Subcutaneous abdominal adipose tissue (tissue), 5 donors: Measurements from ENCODE around the gene C1orf226.

Experiments used
- H3K27ac ChIP-seq: one replicate; pipeline ENCODE4 v1.7.0; 2013; ENCODE audit warnings: low read depth, mild to moderate bottlenecking, inconsistent platforms, low read length, moderate library complexity
- H3K27me3 ChIP-seq, 5 donors: one replicate each; pipeline ENCODE4 v1.7.0; 2013; ENCODE audit warnings: low read length in 5 of 5, inconsistent platforms in 1 of 5; ENCODE audit not compliant: control insufficient read depth in 5 of 5, insufficient read depth in 4 of 5
- H3K36me3 ChIP-seq, 5 donors: one replicate each; pipeline ENCODE4 v1.7.0; 2013; ENCODE audit warnings: low read length in 5 of 5; ENCODE audit not compliant: control insufficient read depth in 5 of 5, insufficient read depth in 5 of 5
- H3K4me1 ChIP-seq, 5 donors: one replicate each; pipeline ENCODE4 v1.7.0; 2013; ENCODE audit warnings: low read length in 5 of 5, mild to moderate bottlenecking in 3 of 5, moderate library complexity in 1 of 5; ENCODE audit not compliant: control insufficient read depth in 5 of 5, insufficient read depth in 5 of 5
- H3K4me3 ChIP-seq, 5 donors: one replicate each; pipeline ENCODE4 v1.7.0; 2013; ENCODE audit warnings: low read length in 5 of 5, low read depth in 1 of 5
- H3K9ac ChIP-seq, 5 donors: one replicate each; pipeline ENCODE4 v1.7.0; 2013; ENCODE audit warnings: low read length in 5 of 5, mild to moderate bottlenecking in 4 of 5, moderate library complexity in 3 of 5
- H3K9me3 ChIP-seq, 5 donors: one replicate each; pipeline ENCODE4 v1.7.0; 2013; ENCODE audit warnings: low read length in 5 of 5; ENCODE audit not compliant: control insufficient read depth in 5 of 5
- donor health status: healthy.
- donor health status: healthy.
- donor health status: healthy.
- donor health status: healthy.
- donor health status: healthy.

Gene C1orf226

DNA sequence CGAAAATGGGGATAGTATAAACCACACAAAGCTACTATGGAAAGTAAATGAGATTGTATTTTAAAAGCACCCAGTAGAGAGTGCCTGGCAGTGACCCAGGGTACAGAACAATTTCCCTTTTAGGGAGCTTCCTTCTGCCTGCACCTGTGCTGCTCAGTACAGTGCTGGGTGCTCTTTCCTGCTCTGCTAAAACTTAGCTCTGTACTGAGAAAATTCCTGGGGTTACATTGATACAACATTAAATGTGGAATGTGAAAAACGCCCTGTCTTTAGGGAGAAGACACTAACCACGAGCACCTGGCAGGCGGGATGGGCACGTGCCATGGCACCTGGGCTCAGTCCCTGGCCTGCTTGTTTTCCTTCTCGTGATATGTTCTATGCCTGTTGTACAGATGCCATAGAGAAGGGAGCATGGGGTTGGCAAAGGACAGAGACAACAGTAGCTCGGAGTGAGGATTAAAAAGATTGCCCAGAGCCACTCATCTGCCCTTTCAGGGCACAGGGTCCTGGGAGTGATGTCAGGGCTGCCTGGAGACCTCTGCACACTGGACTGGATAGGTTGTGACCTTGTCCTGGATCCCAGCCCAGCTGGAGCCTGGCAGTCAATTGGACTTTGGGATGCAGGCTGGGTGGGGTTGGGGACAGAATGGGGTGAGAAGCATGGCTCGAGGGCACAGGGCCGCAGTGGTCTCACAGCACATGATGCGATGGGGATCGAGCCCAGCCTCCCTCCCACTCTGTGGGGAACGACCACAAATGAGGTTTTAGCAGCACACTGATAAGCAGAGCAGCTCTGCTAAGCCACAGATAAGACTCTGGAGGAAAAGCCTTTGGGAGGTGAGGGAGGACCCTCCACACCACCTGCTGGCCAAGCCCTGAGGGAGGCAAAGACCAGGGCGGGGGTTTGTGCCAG is 9.1 kb upstream of the C1orf226 start:
- Histone ChIP-seq H3K9ac (no peak overlapping the region), H3K9me3 (no peaks in the 10 kb centered on the region), H3K36me3 (peaks cover 0 to 2% (median 0%) of the 10 kb centered on the region in 5 donors), H3K27me3 (no peaks in the 10 kb centered on the region), H3K4me1 (peaks cover 0 to 9% (median 0%) of the 10 kb centered on the region in 5 donors), H3K4me3 (no peak overlapping the region), H3K27ac (no peak overlapping the region)

DNA sequence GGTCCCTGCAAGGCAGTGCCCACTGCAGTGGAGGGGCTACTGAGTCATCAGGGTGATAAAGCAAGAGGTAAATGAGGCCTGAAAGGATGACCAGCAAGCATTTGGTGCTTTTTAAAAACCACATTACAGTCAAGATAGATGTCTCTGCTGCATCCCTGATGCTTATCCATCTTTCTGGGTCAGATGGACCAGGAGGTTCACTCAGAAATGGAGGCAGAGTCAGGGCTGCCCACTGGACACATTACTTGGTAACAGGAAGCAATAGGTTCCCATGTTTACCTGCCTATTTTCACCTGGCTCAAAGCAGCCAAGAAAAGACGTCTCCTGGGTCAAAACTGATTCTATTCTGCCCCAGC is 8.5 kb upstream of the C1orf226 start:
- Histone ChIP-seq H3K27me3 (no peaks in the 10 kb centered on the region), H3K4me3 (no peak overlapping the region), H3K4me1 (peaks cover 0 to 9% (median 0%) of the 10 kb centered on the region in 5 donors), H3K36me3 (no peaks in the 10 kb centered on the region), H3K9ac (no peak overlapping the region), H3K9me3 (no peaks in the 10 kb centered on the region), H3K27ac (no peak overlapping the region)

DNA sequence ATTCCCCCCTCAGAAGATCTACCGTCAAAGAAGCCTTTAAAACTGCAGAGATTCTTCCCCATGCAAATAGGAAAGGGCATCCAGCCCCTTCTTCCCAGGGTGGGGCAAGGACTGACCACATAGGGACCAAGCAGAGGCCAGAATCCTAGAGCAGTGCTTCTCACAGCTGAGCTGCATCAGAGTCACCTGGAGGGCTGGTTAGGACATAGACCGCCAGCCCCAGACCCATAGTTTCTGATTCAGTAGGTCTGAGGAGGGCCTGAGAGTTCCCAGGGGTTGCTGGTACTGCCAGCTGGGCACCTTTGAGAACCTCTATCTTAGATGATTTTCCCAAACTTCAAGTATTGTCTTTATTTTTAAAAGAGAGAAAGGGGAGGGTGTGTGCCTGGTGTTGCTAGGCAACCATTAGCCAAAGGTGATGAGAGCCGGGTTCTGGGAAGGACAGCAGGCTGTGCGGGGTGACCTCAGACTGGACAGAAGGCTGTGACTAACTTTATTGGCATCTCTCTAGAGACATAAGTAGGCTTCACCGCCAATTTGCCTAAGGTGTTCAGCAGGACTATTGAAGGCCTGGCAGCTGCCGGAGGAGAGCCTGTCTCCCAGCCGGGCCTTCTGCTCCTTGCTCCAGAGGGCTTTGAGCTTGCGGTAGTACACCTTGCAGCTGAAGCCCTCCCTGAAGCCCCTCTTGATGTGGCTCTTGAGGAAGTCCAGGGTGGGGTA is 7.8 kb upstream of the C1orf226 start:
- Histone ChIP-seq H3K27ac (no peak overlapping the region), H3K4me3 (no peak overlapping the region), H3K4me1 (peaks cover 0 to 3% (median 0%) of the 10 kb centered on the region in 5 donors), H3K9me3 (no peaks in the 10 kb centered on the region), H3K36me3 (no peaks in the 10 kb centered on the region), H3K9ac (no peak overlapping the region), H3K27me3 (no peaks in the 10 kb centered on the region)

GRCh38 chr1:162374406-162374805 is 7.1 kb upstream of the C1orf226 start:
- Histone ChIP-seq H3K9ac (no peak overlapping the region), H3K27me3 (no peaks in the 10 kb centered on the region), H3K9me3 (no peaks in the 10 kb centered on the region), H3K36me3 (no peaks in the 10 kb centered on the region), H3K27ac (no peak overlapping the region), H3K4me3 (no peak overlapping the region), H3K4me1 (peaks cover 0 to 3% (median 0%) of the 10 kb centered on the region in 5 donors)

DNA sequence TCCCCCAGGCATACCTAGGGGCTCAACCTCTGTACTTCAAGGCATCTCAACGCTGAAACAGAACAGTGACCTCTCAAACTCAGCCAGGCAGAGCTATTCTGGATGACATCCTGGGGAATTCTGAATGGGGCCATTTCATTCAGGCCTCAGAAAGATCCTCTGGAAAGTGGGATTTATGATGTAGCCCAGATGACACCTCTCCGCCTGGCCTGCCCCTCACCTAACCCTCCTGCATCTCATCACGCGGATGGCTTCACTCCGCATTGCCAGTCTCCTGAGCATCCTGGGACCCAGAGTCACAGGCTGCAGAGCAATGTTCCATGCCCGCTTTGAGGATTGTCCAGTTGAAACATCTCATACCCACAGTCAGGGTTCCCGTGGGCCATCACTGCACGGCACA is 6.1 kb upstream of the C1orf226 start:
- Histone ChIP-seq H3K9ac (no peak overlapping the region), H3K27me3 (no peaks in the 10 kb centered on the region), H3K4me3 (no peak overlapping the region), H3K4me1 (peaks cover 0 to 4% (median 0%) of the 10 kb centered on the region in 5 donors), H3K36me3 (no peaks in the 10 kb centered on the region), H3K27ac (no peak overlapping the region), H3K9me3 (no peaks in the 10 kb centered on the region)

- no peak within 1 kb of the TSS for H3K9ac ChIP-seq
- no peaks in the 10 kb centered on the region for H3K27me3 ChIP-seq
- H3K27ac ChIP-seq, result no peak within 1 kb of the TSS
- H3K9me3 ChIP-seq, result no peaks in the 10 kb centered on the region
- no peak within 1 kb of the TSS for H3K4me3 ChIP-seq
- H3K4me1 ChIP-seq, result peaks cover 0 to 6% (median 0%) of the 10 kb centered on the region in 5 donors
- H3K36me3 ChIP-seq, result no peaks in the 10 kb centered on the region
Measured at GRCh38 chr1:162376691-162377090, 4.8 kb upstream of the C1orf226 start, which contains the start of gene SPATA46. Gene SPATA46 (minus strand): TSS chr1:162376854. CDS start chr1:162376790, 64 bp downstream.

GRCh38 chr1:162380061-162380846 is 1.3 kb upstream of the C1orf226 start:
- Histone ChIP-seq H3K36me3 (peaks cover 0 to 11% (median 0%) of the 10 kb centered on the region in 5 donors), H3K27ac (no peak overlapping the region), H3K9me3 (no peaks in the 10 kb centered on the region), H3K4me3 (no peak overlapping the region), H3K27me3 (no peaks in the 10 kb centered on the region), H3K9ac (no peak overlapping the region), H3K4me1 (peaks cover 0 to 6% (median 0%) of the 10 kb centered on the region in 5 donors)

DNA sequence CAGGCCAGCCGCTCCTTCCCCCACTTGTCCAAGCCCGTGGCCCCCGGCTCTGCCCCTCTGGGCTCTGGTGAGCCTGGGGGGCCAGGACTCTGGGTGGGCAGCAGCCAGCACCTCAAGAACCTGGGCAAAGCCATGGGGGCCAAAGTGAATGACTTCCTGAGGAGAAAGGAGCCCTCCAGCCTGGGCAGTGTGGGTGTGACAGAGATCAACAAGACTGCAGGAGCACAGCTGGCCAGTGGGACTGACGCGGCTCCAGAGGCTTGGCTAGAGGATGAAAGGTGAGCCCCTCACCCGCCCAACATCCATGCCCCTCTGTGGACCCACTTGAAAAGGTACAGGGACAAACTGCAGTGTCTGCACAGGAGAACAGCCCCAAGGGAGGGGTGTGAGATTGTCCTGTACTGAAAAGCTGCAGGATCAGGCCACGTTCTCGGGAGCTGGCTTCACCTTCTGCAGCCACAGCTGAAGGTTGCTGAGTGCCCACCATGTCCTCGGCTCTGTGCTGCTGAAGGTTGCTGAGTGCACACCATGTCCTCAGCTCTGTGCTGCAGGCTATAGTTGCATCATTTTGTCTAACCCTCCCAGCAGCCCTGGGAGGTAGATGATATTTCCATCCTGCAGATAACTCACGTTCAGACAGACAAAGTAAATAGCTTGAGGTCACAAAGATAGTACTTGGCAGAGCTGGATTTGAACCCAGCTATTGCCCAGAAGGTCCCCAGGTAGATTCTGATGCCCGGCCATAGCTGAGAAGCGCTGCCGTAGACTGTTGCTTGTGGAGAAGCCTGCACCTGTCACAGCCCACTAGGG is 618 bp downstream of the C1orf226 start:
- H3K36me3 ChIP-seq, result peaks cover 0 to 12% (median 0%) of the 10 kb centered on the region in 5 donors

GRCh38 chr1:162383091-162383490 is 1.6 kb downstream of the C1orf226 start:
- Histone ChIP-seq H3K27ac (no peak overlapping the region), H3K27me3 (no peaks in the 10 kb centered on the region), H3K36me3 (peaks cover 0 to 12% (median 0%) of the 10 kb centered on the region in 5 donors), H3K4me3 (no peak overlapping the region), H3K4me1 (peaks cover 0 to 6% (median 0%) of the 10 kb centered on the region in 5 donors), H3K9ac (no peak overlapping the region), H3K9me3 (no peaks in the 10 kb centered on the region)

More for the DNA sequence above, 618 bp downstream of the C1orf226 start:
- Histone ChIP-seq H3K4me3 (no peak overlapping the region), H3K27me3 (no peaks in the 10 kb centered on the region), H3K9me3 (no peaks in the 10 kb centered on the region), H3K9ac (no peak overlapping the region), H3K4me1 (peaks cover 0 to 6% (median 0%) of the 10 kb centered on the region in 5 donors), H3K27ac (no peak overlapping the region)
